OCI-LY1 (cell line): Measurements from ENCODE around the gene PSME2.

Source experiments
- CTCF ChIP-seq: fragments of 200-600 bp; sonication (generic), shearing (Covaris generic); IDR thresholded peaks from 2 replicates; pipeline ENCODE4 v1.5.1; 2017; ENCODE audit warnings: mild to moderate bottlenecking, antibody characterized with exemption, low read length, moderate library complexity, mixed read lengths
- EZH2 ChIP-seq: fragments of 200-600 bp; sonication (generic), shearing (Covaris generic); IDR thresholded peaks from 2 replicates; pipeline ENCODE4 v1.8.0; 2017; ENCODE audit warnings: borderline replicate concordance, mixed run types, mild to moderate bottlenecking, antibody characterized with exemption, low read length, moderate library complexity, mixed read lengths

GRCh38 chr14:24165785-24166184, 19.4 kb upstream of the PSME2 start:
- TF ChIP-seq CTCF (no peak), EZH2 (no peak)
